SK-N-SH treated with all-trans-retinoic acid at 6 μM for 48 hours (cell line): ENCODE results near the gene IL10RA.

Source experiments
- BACH2 ChIP-seq: fragments of 250-450 bp; sonication (Bioruptor Pico); IDR thresholded peaks from 2 replicates; pipeline ENCODE4 v1.9.0; 2021; ENCODE audit warnings: mild to moderate bottlenecking, borderline replicate concordance
- RARB ChIP-seq: fragments of 250-450 bp; sonication (Bioruptor Pico); IDR thresholded peaks from 2 replicates; pipeline ENCODE4 v1.8.0; 2021; ENCODE audit warnings: mild to moderate bottlenecking, moderate library complexity
- ZFP3 ChIP-seq: fragments of 250-450 bp; sonication (Bioruptor Pico); IDR thresholded peaks from 2 replicates; pipeline ENCODE4 v1.5.0; 2020; ENCODE audit warnings: mild to moderate bottlenecking, moderate library complexity
- ZFP30 ChIP-seq: fragments of 450-650 bp; formaldehyde crosslinking; IDR thresholded peaks from 2 replicates; pipeline ENCODE4 v1.5.0; 2022; ENCODE audit warnings: mild to moderate bottlenecking, moderate library complexity
- TF ChIP-seq, protein P1 (sequence below): fragments of 250-450 bp; sonication (Bioruptor Pico); IDR thresholded peaks from 2 replicates; pipeline ENCODE4 v1.8.0; 2021; ENCODE audit warnings: low read depth, mild to moderate bottlenecking, moderate library complexity, borderline replicate concordance
- TF ChIP-seq, protein P2 (sequence below): fragments of 250-450 bp; sonication (Bioruptor Pico); IDR thresholded peaks from 2 replicates; pipeline ENCODE4 v1.5.1; 2020; ENCODE audit warnings: low read depth, mild to moderate bottlenecking, moderate library complexity
- TF ChIP-seq, protein P3 (sequence below): fragments of 250-450 bp; sonication (Bioruptor Pico); IDR thresholded peaks from 2 replicates; pipeline ENCODE4 v1.8.0; 2020; ENCODE audit warnings: mild to moderate bottlenecking, moderate library complexity, borderline replicate concordance
- TF ChIP-seq, protein P4 (sequence below): fragments of 250-450 bp; sonication (Bioruptor Pico); IDR thresholded peaks from 2 replicates; pipeline ENCODE4 v1.5.0; 2020; ENCODE audit warnings: mild to moderate bottlenecking, moderate library complexity

DNA sequence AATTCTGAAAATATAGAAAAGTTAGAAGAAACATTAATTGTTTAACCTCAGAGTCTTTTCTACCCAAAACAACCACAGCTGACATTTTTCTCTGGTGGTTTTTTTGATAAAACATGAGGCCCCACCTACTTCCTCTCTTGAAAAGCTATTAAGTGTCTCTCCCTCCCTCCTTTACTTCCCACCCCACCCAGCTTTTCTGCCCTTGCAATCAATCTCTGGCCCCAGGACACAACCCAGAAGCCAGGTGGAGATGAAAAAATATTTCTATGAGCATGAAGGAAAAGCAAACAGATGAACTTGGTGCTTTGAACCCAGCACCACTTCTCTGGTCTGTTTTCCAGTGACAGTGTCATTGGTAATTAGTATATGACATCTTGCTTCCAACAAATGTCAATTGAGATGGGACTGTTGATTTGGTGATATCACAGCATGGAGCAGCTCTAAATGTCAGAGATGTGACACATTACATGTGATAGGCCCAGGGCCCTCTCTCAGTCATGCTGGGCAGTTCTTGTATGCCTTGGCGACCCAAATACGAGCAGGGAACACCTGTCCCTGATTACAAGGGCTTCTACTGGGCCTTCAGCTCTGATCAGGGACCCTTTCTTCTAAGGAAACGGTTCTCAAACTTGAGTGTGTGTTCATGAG, 33.0 kb upstream of the IL10RA start:
- no peak for TF ChIP-seq RARB
- no peak for TF ChIP-seq ZFP3 (CRISPR knock-in tag)
- TF ChIP-seq, protein P1, sequence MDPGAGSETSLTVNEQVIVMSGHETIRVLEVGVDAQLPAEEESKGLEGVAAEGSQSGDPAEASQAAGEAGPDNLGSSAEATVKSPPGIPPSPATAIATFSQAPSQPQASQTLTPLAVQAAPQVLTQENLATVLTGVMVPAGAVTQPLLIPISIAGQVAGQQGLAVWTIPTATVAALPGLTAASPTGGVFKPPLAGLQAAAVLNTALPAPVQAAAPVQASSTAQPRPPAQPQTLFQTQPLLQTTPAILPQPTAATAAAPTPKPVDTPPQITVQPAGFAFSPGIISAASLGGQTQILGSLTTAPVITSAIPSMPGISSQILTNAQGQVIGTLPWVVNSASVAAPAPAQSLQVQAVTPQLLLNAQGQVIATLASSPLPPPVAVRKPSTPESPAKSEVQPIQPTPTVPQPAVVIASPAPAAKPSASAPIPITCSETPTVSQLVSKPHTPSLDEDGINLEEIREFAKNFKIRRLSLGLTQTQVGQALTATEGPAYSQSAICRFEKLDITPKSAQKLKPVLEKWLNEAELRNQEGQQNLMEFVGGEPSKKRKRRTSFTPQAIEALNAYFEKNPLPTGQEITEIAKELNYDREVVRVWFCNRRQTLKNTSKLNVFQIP (CRISPR knock-in tag): no peak
- TF ChIP-seq, protein P2, sequence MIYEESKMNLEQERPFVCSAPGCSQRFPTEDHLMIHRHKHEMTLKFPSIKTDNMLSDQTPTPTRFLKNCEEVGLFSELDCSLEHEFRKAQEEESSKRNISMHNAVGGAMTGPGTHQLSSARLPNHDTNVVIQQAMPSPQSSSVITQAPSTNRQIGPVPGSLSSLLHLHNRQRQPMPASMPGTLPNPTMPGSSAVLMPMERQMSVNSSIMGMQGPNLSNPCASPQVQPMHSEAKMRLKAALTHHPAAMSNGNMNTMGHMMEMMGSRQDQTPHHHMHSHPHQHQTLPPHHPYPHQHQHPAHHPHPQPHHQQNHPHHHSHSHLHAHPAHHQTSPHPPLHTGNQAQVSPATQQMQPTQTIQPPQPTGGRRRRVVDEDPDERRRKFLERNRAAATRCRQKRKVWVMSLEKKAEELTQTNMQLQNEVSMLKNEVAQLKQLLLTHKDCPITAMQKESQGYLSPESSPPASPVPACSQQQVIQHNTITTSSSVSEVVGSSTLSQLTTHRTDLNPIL (CRISPR knock-in tag): no peak
- no peak for TF ChIP-seq ZFP30 (CRISPR knock-in tag)
- TF ChIP-seq, protein P3, sequence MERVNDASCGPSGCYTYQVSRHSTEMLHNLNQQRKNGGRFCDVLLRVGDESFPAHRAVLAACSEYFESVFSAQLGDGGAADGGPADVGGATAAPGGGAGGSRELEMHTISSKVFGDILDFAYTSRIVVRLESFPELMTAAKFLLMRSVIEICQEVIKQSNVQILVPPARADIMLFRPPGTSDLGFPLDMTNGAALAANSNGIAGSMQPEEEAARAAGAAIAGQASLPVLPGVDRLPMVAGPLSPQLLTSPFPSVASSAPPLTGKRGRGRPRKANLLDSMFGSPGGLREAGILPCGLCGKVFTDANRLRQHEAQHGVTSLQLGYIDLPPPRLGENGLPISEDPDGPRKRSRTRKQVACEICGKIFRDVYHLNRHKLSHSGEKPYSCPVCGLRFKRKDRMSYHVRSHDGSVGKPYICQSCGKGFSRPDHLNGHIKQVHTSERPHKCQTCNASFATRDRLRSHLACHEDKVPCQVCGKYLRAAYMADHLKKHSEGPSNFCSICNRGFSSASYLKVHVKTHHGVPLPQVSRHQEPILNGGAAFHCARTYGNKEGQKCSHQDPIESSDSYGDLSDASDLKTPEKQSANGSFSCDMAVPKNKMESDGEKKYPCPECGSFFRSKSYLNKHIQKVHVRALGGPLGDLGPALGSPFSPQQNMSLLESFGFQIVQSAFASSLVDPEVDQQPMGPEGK (CRISPR knock-in tag): no peak
- TF ChIP-seq, protein P4, sequence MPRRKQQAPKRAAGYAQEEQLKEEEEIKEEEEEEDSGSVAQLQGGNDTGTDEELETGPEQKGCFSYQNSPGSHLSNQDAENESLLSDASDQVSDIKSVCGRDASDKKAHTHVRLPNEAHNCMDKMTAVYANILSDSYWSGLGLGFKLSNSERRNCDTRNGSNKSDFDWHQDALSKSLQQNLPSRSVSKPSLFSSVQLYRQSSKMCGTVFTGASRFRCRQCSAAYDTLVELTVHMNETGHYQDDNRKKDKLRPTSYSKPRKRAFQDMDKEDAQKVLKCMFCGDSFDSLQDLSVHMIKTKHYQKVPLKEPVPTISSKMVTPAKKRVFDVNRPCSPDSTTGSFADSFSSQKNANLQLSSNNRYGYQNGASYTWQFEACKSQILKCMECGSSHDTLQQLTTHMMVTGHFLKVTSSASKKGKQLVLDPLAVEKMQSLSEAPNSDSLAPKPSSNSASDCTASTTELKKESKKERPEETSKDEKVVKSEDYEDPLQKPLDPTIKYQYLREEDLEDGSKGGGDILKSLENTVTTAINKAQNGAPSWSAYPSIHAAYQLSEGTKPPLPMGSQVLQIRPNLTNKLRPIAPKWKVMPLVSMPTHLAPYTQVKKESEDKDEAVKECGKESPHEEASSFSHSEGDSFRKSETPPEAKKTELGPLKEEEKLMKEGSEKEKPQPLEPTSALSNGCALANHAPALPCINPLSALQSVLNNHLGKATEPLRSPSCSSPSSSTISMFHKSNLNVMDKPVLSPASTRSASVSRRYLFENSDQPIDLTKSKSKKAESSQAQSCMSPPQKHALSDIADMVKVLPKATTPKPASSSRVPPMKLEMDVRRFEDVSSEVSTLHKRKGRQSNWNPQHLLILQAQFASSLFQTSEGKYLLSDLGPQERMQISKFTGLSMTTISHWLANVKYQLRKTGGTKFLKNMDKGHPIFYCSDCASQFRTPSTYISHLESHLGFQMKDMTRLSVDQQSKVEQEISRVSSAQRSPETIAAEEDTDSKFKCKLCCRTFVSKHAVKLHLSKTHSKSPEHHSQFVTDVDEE (CRISPR knock-in tag): no peak
- no peak for TF ChIP-seq BACH2 (CRISPR knock-in tag)
